ENCODE results near the gene CLCN7.

CLCN7 gene

GRCh38 chr16:1503110-1503955, 28.5 kb upstream of the CLCN7 start:
- no peak for DNase-seq

GRCh38 chr16:1502092-1503004, 27.5 kb upstream of the CLCN7 start:
- intact Hi-C loops (cut with DNase I): no loop called here

More at GRCh38 chr16:1503110-1503955, 28.5 kb upstream of the CLCN7 start:
- intact Hi-C loops (cut with DNase I): no loop called here

GRCh38 chr16:1501630-1502029, 26.8 kb upstream of the CLCN7 start:
- intact Hi-C loops (cut with DNase I): no loop called here
- no peak for DNase-seq

More at GRCh38 chr16:1502092-1503004, 27.5 kb upstream of the CLCN7 start:
- DNase-seq: no peak

DNA sequence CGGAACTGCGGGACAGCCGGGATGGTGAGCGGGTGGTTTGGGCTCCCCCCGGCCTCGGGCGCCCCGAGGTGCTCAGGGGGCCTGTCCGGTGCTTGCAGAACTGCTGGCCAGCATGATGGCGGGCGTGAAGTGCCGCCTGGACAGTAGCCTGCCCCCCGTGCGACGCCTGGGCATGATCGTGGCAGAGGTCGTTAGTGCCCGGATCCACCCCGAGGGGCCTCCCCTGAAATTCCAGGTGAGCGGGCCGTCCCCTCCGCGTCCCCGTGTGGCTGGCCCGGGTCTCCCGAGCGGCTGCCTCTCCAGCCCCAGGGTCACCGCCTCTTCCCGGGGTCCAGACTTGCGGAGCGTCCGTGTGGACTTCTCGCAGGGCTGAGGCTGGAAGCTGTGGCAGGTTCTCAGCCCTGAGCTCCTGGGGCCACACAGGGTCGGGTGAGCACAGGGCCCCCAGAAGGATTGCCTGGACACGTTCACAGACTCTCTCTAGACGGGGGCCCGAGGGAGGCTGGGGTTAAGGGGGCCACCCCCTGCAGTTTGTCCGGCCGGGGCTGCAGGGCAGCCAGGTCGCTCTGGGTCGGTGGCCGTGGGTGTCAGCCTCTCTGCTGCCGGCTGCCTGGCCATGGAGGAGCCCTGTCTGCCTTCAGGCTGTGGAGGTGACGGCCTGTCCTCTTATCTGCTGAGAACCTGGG, 25.8 kb upstream of the CLCN7 start:
- DNase-seq: no peak

GRCh38 chr16:1499756-1500464, 25.1 kb upstream of the CLCN7 start:
- intact Hi-C loops (cut with DNase I): loop anchor here (10.0 kb wide), 1 partner anchor 115 kb away; the partner anchor contains the start of genes CRAMP1 and IFT140
- no peak for DNase-seq

More for the DNA sequence above, 25.8 kb upstream of the CLCN7 start:
- intact Hi-C loops (cut with DNase I): no loop called here

GRCh38 chr16:1498899-1499676, 24.3 kb upstream of the CLCN7 start:
- no peak for DNase-seq
- intact Hi-C loops (cut with DNase I): loop anchor here (10.0 kb wide), 1 partner anchor 116 kb away; the partner anchor contains the start of genes CRAMP1 and IFT140

DNA sequence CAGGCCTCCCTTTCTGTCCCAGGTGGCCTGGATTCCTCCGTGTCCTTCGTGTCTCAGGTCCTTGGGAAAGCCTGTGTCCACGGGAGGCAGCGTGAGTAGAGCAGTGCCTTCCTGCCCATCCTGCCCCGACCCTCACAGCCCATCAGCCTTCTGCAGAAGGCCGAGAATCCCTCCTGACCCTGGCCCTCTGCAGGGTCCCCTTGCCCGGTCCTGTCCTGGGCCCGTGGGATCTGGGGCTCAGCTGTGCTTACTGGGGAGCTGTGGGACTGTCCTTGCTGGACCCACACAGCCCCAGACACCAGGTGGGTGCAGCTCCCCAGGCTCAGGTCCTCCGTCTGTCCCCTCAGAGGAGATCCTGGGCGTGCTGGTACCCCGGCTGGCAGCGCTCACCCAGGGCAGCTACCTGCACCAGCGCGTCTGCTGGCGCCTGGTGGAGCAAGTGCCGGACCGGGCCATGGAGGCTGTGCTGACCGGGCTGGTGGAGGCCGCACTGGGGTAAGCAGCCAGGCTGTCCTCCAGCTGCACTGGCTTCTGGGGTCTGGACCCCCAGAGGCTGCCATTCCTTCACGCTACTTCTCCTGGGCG, 22.3 kb upstream of the CLCN7 start:
- no peak for DNase-seq
- intact Hi-C loops (cut with DNase I): loop anchor here (10.0 kb wide), 1 partner anchor 118 kb away; the partner anchor contains the start of genes CRAMP1 and IFT140

DNA sequence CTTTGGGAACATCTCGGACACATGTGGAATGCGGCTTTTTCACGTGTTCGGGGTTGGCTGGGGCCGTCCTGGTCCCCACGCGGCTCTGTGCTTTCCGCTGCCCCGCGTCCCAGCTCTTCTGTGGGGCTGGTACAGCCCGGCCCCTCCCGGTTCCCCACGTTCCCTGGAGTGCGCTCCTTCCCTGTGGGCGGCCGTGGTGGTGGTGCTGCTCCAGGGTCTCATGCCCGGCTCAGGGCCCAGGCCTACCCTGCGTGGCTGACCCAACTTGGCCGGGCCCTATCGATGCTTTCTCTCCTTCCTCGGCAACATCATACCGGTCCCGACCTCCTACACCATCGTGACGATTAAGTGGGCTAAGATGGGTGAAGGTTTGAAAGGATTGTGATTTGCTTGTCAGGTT, 21.6 kb upstream of the CLCN7 start:
- intact Hi-C loops (cut with DNase I): loop anchor here (10.0 kb wide), 1 partner anchor 118 kb away; the partner anchor contains the start of genes CRAMP1 and IFT140
- no peak for DNase-seq

- intact Hi-C loops (cut with DNase I): loop anchor here (10.0 kb wide), 1 partner anchor 119 kb away; the partner anchor contains the start of genes CRAMP1 and IFT140
- no peak for DNase-seq
These were observed 21.0 kb upstream of the CLCN7 start for GRCh38 chr16:1495889-1496262.

DNA sequence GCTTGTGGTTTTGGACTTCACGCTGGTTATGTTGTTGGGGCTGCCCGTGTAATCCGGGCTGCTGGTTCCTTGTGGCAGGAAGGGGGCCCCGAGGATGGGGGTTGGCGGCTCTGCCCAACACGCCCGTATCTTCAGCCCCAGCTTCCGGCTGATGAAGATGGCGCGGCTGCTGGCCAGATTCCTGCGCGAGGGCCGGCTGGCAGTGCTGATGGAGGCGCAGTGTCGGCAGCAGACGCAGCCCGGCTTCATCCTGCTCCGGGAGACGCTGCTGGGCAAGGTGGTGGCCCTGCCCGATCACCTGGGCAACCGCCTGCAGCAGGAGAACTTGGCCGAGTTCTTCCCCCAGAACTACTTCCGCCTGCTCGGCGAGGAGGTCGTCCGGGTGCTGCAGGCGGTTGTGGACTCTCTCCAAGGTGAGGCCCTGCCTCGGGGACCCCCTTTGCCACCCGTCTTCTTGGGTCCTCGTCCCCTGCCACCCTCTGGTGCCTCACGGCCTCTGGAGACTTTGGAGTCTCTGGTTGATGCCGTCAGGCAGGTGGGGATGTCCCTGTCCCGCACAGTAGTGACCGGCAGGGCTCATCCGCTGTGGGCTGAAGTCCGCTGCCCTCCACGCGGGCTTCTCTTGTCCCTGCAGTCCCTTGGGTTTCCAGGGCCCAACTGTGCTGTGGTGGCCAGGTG, 20.5 kb upstream of the CLCN7 start:
- DNase-seq: no peak
- intact Hi-C loops (cut with DNase I): loop anchor here (10.0 kb wide), 1 partner anchor 119 kb away; the partner anchor contains the start of genes CRAMP1 and IFT140

GRCh38 chr16:1494711-1495110, 19.9 kb upstream of the CLCN7 start:
- intact Hi-C loops (cut with DNase I): loop anchor here (10.0 kb wide), 1 partner anchor 120 kb away; the partner anchor contains the start of genes CRAMP1 and IFT140
- no peak for DNase-seq

- intact Hi-C loops (cut with DNase I): loop anchor here (10.0 kb wide), 1 partner anchor 121 kb away; the partner anchor contains the start of genes CRAMP1 and IFT140
- no peak for DNase-seq
These were observed 19.4 kb upstream of the CLCN7 start for GRCh38 chr16:1494129-1494640.

DNA sequence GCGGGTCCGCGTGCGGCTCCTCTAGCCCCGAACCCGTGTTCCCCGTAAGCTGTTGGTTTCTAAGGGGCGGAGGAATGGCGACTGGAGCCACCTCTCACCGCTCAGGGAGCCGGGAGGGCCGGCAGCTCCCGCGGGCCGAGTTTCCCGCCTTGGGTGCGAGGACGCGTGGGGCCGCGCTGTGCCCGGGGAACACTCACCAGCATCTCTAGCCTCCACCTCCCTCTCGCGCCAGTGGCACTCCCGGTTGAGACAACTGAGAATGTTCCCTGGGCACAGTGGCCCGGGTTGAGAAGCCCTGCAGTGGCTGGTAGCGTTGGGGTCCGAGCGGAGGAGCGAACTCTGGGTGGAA, 18.9 kb upstream of the CLCN7 start:
- intact Hi-C loops (cut with DNase I): loop anchor here (10.0 kb wide), 1 partner anchor 121 kb away; the partner anchor contains the start of genes CRAMP1 and IFT140
- no peak for DNase-seq

GRCh38 chr16:1492923-1493745, 18.3 kb upstream of the CLCN7 start, which contains the start of gene TELO2:
TSS of gene TELO2 (plus strand) at chr16:1493360. CDS start at chr16:1494282, 922 bp downstream.
- intact Hi-C loops (cut with DNase I): loop anchor here (10.0 kb wide), 1 partner anchor 122 kb away; the partner anchor contains the start of genes CRAMP1 and IFT140
- DNase-seq: peak; percentile 40 to 93 (median 84)

Data from head of caudate nucleus (tissue), 42 donors.